ENCODE results near the gene ADGRE2. TPM values are rescaled to one million over a fixed set of nuclear protein-coding genes. Genes with fewer than 3 reads are reported as not detected.

ADGRE2 gene
- total RNA-seq, 1 donor from 2014 or later, result 0.63 TPM

DNA sequence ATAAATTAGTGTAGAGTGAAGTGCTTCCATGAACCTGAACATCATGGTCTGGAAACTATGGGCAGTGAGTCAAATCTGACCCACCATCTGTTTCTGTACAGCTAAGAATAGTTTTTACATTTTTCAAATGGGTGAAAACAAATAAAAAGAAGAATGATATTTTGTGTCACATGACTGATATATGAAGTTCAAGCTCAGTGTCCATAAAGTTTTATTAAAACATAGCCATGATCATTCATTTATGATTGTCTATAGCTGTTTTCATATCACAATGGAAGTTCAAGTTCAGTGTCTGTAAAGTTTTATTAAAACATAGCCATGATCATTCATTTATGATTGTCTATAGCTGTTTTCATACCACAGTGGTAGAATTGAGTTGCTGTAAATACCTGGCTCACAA, 45.9 kb downstream of the ADGRE2 start:
- H3K9me3 ChIP-seq (replicated peaks), result peaks cover 51% of the 10 kb centered on the region
- DNase-seq, result no peak
- peaks cover 2% of the 10 kb centered on the region for H3K36me3 ChIP-seq
- intact Hi-C loops (cut with micrococcal nuclease), result no loop called here
- no peaks in the 10 kb centered on the region for H3K27me3 ChIP-seq (ENCODE audit: low read depth)
- no peaks in the 10 kb centered on the region for H3K4me1 ChIP-seq
- no peak overlapping the region for H3K27ac ChIP-seq (replicated peaks)
- H3K4me3 ChIP-seq, result no peak overlapping the region
- TF ChIP-seq, protein P1, sequence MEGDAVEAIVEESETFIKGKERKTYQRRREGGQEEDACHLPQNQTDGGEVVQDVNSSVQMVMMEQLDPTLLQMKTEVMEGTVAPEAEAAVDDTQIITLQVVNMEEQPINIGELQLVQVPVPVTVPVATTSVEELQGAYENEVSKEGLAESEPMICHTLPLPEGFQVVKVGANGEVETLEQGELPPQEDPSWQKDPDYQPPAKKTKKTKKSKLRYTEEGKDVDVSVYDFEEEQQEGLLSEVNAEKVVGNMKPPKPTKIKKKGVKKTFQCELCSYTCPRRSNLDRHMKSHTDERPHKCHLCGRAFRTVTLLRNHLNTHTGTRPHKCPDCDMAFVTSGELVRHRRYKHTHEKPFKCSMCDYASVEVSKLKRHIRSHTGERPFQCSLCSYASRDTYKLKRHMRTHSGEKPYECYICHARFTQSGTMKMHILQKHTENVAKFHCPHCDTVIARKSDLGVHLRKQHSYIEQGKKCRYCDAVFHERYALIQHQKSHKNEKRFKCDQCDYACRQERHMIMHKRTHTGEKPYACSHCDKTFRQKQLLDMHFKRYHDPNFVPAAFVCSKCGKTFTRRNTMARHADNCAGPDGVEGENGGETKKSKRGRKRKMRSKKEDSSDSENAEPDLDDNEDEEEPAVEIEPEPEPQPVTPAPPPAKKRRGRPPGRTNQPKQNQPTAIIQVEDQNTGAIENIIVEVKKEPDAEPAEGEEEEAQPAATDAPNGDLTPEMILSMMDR (IDR thresholded peaks at IDR 0.05; ENCODE audit: borderline replicate concordance), result no peak

DNA sequence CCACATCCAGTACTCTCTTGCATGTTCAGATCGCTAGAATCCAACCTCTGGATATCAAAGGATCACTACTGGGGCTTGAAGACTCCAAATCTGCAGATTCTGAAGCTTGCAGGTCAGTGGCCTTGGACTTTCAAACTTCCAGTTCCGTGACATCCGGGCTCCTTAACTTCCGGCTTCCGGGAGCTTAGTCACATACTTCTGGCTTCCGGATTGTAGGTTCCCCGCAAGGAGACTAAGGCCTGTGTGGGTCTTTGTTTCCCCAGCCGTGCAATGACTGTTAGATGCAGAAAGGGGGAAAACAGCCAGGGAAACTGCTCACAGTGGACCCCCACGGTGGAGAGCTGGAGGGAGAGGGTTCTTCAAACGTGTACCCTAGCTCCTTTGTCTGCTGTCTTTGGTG, 47.2 kb downstream of the ADGRE2 start:
- Histone ChIP-seq H3K27ac (replicated peaks) (no peak overlapping the region), H3K4me3 (no peak overlapping the region), H3K27me3 (ENCODE audit: low read depth) (no peaks in the 10 kb centered on the region), H3K9me3 (replicated peaks) (peaks cover 64% of the 10 kb centered on the region), H3K4me1 (no peaks in the 10 kb centered on the region), H3K36me3 (peaks cover under 1% of the 10 kb centered on the region)
- intact Hi-C loops (cut with micrococcal nuclease), result no loop called here
- no peak for DNase-seq
- TF ChIP-seq, protein P1 (IDR thresholded peaks at IDR 0.05; ENCODE audit: borderline replicate concordance), result no peak

DNA sequence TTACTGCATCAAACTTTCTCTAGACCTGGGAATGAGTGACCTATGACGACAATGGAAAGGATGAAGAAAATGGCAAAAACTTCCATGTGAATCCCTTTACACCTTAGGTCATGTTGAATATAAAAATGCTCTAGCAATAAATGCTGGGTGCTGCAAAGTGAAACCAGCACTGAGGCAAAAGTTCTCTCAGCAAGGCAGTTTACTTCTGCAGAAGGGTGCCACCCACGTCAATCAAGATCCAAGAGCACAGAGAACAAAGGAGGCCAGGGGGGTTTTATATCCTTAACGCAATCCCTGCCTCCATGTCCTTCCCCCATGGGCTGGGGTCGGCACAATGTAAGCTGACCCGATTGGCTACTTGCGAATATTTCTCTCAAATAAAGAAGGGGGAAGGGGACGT, 49.8 kb downstream of the ADGRE2 start:
- no peak for DNase-seq
- no peaks in the 10 kb centered on the region for H3K4me1 ChIP-seq
- no peak overlapping the region for H3K27ac ChIP-seq (replicated peaks)
- no peak overlapping the region for H3K4me3 ChIP-seq
- H3K27me3 ChIP-seq (ENCODE audit: low read depth), result no peaks in the 10 kb centered on the region
- H3K9me3 ChIP-seq (replicated peaks), result peaks cover 84% of the 10 kb centered on the region
- TF ChIP-seq, protein P1 (IDR thresholded peaks at IDR 0.05; ENCODE audit: borderline replicate concordance), result no peak
- intact Hi-C loops (cut with micrococcal nuclease), result no loop called here
- peaks cover 8% of the 10 kb centered on the region for H3K36me3 ChIP-seq

DNA sequence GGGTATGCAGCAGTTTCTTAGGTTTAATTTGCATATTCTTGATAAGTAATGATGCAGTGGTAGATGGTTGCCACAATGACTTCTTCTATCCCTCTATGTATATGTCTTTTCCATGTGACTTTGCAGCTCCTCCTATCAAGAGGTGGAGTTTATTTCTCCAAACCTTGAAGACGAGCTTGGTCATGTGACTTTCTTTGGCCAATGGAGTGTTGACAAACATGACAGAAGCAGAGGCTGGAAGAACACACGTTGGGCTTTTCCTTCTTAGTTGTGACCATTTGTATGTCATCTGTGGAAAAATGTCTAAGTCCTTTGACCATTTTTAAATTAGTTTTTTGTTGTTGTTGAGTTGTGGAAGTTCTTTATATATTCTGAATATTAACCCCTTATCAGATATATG, 56.2 kb downstream of the ADGRE2 start:
- H3K4me3 ChIP-seq, result no peak overlapping the region
- no peaks in the 10 kb centered on the region for H3K4me1 ChIP-seq
- no peaks in the 10 kb centered on the region for H3K27me3 ChIP-seq (ENCODE audit: low read depth)
- DNase-seq, result no peak
- peaks cover 100% of the 10 kb centered on the region for H3K9me3 ChIP-seq (replicated peaks)
- peaks cover 73% of the 10 kb centered on the region for H3K36me3 ChIP-seq
- TF ChIP-seq, protein P1 (IDR thresholded peaks at IDR 0.05; ENCODE audit: borderline replicate concordance), result no peak
- no peak overlapping the region for H3K27ac ChIP-seq (replicated peaks)
- intact Hi-C loops (cut with micrococcal nuclease), result no loop called here

DNA sequence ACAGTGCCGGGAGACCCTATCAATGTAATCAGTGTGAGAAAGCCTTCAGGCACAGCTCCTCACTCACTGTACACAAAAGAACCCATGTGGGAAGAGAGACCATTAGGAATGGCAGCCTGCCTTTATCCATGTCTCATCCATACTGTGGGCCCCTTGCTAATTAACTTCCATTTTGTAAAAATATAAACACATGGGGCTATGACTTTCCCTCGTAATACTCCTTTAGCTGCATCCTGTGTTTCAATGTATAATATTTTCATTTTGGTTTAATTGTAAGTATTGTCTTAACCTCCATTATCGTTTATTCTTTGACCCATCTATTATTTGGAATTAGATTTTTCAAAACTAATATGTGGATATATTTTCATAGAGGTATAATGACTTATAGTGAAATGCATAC, 59.2 kb downstream of the ADGRE2 start:
- H3K27me3 ChIP-seq (ENCODE audit: low read depth), result no peaks in the 10 kb centered on the region
- peaks cover 100% of the 10 kb centered on the region for H3K9me3 ChIP-seq (replicated peaks)
- H3K27ac ChIP-seq (replicated peaks), result no peak overlapping the region
- peaks cover 100% of the 10 kb centered on the region for H3K36me3 ChIP-seq
- TF ChIP-seq, protein P1 (IDR thresholded peaks at IDR 0.05; ENCODE audit: borderline replicate concordance), result no peak
- H3K4me3 ChIP-seq, result no peak overlapping the region
- DNase-seq, result no peak
- intact Hi-C loops (cut with micrococcal nuclease), result no loop called here
- no peaks in the 10 kb centered on the region for H3K4me1 ChIP-seq

Measured in left ventricle myocardium inferior (tissue), 1 donor.